Caki2 (cell line): ENCODE measurements around the gene DMRT3. TPM values are rescaled to one million over a fixed set of nuclear protein-coding genes. Genes with fewer than 3 reads are reported as not detected.
A peak's percentile ranks its signal among the peaks of the same experiment; 100 is the strongest.

Experiments
- DNase-seq: peaks from one replicate; pipeline ENCODE4 v3.0.0-alpha.2; 2015; ENCODE audit warnings: low read depth
- in situ Hi-C: cut with HindIII; loops from 2 replicates; pipeline ENCODE4 v1.10.0; 2016; ENCODE audit warnings: low sequenced_read_pairs, low pct_unique_long_range_greater_than_20kb, mixed read lengths
- total RNA-seq: library from RNA; depleted of rRNA; stranded (reverse); fragments of >200 nt; shearing (Covaris generic); gene quantifications from 2 replicates; pipeline ENCODE4 v1.2.3, GENCODE V29; 2014; ENCODE audit warnings: low replicate concordance; rRNA removed

Gene DMRT3
- total RNA-seq: not detected in 2 replicates

GRCh38 chr9:976258-976942 lies at the start of gene DMRT3:
DMRT3 (plus strand) TSS chr9:976655; CDS start chr9:977002, 347 bp downstream.
- in situ Hi-C loops: no loop called here
- DNase-seq: no peak

- DNase-seq: no peak
- in situ Hi-C loops: no loop called here
Measured at GRCh38 chr9:926976-927375, 49.5 kb upstream of the DMRT3 start.

- in situ Hi-C loops: no loop called here
- DNase-seq: peak; percentile 56
Measured at GRCh38 chr9:928363-929042, 48.0 kb upstream of the DMRT3 start.

- no peak for DNase-seq
- in situ Hi-C loops: no loop called here
Measured at GRCh38 chr9:929719-930118, 46.7 kb upstream of the DMRT3 start.

GRCh38 chr9:933356-933755 lies 43.1 kb upstream of the DMRT3 start:
- DNase-seq: no peak
- in situ Hi-C loops: no loop called here

GRCh38 chr9:935348-935965 lies 41.0 kb upstream of the DMRT3 start:
- in situ Hi-C loops: no loop called here
- DNase-seq: no peak

- no peak for DNase-seq
- in situ Hi-C loops: no loop called here
Measured at GRCh38 chr9:942805-943580, 33.5 kb upstream of the DMRT3 start.

- DNase-seq: no peak
- in situ Hi-C loops: no loop called here
Measured at GRCh38 chr9:947985-948384, 28.5 kb upstream of the DMRT3 start.

- in situ Hi-C loops: no loop called here
Measured at GRCh38 chr9:948497-948896, 28.0 kb upstream of the DMRT3 start.

GRCh38 chr9:950139-950538 lies 26.3 kb upstream of the DMRT3 start:
- DNase-seq: no peak
- in situ Hi-C loops: no loop called here

More at GRCh38 chr9:948497-948896, 28.0 kb upstream of the DMRT3 start:
- no peak for DNase-seq

GRCh38 chr9:952546-952945 lies 23.9 kb upstream of the DMRT3 start:
- in situ Hi-C loops: no loop called here
- DNase-seq: no peak

- DNase-seq: no peak
Measured at GRCh38 chr9:959105-959504, 17.4 kb upstream of the DMRT3 start.

GRCh38 chr9:959914-960313 lies 16.5 kb upstream of the DMRT3 start:
- in situ Hi-C loops: no loop called here

More at GRCh38 chr9:959105-959504, 17.4 kb upstream of the DMRT3 start:
- in situ Hi-C loops: no loop called here

GRCh38 chr9:962023-962422 lies 14.4 kb upstream of the DMRT3 start:
- in situ Hi-C loops: no loop called here
- DNase-seq: peak; percentile 66

More at GRCh38 chr9:959914-960313, 16.5 kb upstream of the DMRT3 start:
- no peak for DNase-seq

GRCh38 chr9:965497-965896 lies 11.0 kb upstream of the DMRT3 start:
- in situ Hi-C loops: no loop called here
- DNase-seq: peak; percentile 40

- peak; percentile 5 for DNase-seq
- in situ Hi-C loops: no loop called here
Measured at GRCh38 chr9:966870-967269, 9.6 kb upstream of the DMRT3 start.

- peak; percentile 64 for DNase-seq
- in situ Hi-C loops: no loop called here
Measured at GRCh38 chr9:967436-967835, 9.0 kb upstream of the DMRT3 start.

- peak; percentile 59 for DNase-seq
- in situ Hi-C loops: no loop called here
Measured at GRCh38 chr9:967903-968641, 8.4 kb upstream of the DMRT3 start.
